ENCODE measurements around the gene TSPOAP1.
A peak's percentile ranks its signal among the peaks of the same experiment; 100 is the strongest.

Gene TSPOAP1

DNA sequence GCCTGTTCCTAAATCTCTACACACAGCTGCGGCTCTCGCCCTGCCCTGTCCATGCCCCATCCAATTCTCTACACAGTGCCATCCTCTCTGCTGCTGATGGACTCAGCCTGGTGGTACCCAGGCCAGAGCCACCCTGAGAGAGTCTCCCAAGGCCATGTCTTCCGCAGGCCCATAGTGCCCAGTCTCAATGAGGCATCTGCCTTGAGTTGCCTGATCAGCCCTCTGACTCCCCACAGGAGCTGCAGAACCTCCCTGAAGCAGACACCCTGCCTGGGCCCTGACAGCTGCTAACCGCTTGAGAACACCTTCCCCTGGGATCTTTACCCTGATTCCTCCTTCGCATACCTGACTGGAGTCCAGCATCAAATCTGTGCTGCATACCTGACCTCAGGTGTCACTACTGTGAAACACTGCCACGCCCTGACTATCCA, 13.3 kb downstream of the TSPOAP1 start:
- DNase-seq = no peak

DNA sequence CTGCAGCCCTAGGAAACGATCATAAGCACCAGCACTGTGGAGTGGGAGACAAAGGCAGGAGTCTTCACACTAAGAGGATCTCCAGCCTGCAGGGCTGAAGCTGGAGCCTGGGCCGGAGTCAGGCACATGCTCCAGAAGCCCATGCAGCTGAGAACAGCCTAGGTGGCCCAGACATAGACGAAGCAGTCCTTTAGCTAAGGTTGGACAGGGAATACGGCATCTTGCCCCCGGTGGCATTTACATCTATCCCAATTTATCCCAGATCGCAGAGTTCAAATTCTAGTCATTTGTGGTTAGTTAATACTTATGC, 13.9 kb downstream of the TSPOAP1 start:
- no peak for DNase-seq

DNA sequence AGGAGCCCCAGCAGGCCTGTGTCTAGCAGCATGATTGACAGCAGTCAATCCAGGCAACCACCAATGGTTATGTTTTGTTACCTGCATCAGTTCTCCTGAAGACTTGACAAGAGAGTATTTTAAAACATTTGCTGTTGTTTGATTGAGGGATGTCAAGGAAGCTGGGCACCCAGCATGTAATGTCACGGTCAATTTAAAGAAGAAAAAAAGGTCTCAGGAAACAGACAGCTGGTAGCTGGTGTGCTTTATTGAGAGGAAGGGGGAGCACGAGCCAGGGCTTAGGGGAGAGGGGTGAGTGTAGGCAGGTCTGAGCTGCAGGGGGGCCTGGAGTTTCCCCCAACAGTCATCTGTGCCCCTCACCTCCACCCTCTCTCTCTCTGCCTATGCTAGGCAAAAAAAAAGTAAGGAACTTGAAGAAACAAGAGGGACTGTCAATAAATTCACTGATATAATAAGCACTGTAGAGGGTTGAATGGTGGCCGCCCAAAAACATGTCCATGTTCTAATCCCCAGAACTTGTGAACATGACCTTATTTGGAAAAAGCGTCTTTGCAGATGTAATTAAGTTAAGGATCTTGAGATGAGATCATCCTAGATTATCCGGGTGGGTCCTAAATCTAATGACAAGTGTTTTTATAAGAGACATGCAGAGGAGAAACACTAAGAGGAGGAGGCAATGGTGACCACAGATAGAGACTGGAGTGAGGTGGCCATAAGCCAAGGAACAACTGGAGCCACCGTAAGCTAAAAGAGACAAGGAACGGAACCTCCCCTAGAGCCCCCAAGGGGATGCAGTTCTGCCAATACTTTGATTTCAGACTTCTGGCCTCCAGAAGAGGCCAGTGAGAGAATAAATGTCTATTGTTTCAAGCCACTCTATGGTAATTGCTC, 14.5 kb downstream of the TSPOAP1 start:
- peak; percentile 47 for DNase-seq

DNA sequence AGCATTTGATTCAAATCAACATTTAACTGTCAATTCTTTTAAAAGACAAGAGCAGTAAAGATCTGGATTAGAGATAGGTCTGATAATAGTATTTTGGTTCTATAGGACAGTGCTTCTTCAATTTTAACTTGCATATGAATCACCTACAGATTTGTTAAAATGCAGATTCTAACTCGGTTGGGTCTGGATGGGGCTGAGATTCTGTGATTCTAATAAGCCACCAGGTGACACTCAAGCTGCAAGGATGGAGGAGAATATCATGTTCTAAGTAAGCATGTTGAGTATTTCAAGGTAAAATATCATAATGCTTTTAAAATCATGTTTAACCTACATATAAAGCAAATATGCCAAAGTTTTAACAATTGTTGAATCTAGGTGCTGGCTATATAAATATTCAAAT, 15.8 kb downstream of the TSPOAP1 start:
- DNase-seq = no peak

DNA sequence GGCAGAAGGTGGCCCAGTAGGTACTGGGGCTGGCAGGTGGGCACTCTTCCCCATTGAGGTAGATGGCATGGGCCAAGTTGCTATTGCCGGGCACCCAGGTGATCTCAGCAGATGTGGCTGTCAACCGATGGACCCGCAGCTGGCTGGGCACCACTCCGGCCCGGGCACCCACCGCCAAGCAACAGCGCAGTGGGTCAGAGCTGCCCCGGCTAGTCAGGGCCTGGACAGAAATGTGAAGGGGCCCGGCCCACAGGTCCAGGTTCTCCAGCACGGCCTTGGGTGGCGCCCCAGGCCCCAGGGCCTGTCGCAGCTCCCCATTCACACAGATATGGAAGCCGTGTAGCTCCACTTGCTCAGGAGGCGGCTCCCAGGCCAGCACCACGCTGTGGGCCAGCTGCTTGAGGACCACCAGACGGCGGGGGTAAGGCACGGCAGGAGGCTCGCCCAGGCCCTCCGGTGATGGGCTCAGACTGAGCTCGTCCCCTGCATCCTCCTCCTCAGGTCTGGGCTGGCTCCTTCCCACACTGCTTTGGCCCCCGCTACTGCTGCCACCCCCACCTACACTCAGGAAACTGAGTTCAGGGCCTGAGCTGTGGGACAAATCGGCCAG, 16.5 kb downstream of the TSPOAP1 start:
- no peak for DNase-seq

DNA sequence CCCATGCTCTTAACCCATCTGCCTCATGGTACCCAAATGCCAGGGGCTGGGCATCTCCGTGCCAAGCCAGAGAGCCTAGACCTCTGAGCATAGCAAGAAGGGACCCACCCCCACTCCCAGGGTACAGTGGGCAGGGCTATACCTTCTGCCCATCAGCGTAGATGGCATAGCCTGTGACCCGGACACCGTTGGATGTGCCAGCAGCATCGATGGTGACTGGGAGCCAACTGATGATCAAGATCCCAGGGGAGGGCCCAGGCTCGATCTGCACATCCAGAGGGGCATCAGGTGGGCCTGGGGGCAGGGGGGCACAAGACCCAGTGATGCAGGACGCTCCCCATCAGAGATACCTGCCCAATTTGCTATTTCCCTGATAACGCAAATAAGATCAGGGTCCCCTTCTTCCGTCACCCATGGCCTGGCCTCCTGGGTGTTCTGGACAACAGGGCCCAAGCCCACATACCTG, 17.1 kb downstream of the TSPOAP1 start:
- DNase-seq = no peak

DNA sequence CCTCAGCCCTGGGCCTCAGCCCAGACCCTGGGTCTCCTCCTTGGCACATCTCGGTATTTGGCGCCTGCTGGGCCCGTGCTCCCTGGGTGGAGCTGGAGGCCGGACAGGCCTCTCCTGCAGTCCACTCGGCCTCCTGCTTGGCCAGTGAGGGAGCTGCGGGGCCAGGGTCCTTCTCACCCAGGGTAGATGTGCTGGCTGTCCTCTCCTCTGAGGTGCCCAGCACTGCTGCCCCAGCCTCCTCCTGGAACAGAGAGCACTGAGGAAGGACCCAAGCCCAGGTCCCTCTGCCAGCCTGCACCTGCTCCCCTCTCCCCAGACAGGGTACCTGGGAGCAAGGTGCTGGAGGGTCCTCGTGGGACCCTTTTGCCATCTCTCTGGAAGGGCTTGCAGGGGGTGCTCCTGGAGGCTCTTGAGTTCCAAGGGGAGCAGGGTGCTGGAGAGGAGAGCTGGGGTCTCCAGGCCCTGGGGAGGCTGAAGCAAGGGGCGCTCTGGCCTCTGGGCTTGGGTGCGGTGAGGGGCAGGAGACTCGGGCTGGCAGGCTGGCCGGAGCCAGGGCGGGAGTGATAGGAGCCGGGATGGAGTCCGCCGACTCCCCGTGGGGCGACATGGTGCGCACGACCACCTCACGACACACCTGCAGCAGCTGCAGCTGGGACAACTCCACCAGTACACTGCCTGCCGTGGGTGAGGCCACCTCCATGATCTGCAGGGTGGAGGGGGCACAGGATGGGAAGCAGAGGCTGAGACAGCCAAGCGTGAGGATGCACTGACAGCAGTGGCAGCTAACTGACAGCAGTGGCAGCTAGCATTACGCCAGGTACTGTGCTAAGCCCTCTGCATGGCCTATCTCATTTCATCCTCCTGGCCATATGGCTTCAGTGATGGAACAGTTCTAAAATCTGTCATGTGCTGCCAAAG, 17.8 kb downstream of the TSPOAP1 start:
- peak; percentile 88 for DNase-seq

DNA sequence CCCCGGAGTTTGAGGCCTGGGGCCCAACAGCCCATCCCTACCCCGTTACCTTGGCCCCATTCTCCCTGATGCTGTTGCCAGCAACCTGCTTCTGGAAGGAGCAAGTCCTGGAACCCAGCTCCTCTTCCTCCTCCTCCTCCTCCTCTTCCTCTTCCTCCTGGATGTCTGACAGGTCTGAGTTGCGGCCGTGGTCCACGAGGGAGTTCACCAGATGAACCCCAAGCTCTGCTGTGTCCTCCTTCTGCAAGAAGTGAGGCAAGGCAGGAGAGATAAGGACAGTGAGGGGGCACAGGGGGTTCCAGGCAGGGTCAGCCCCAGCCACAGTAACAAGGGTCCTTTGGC, 18.7 kb downstream of the TSPOAP1 start:
- DNase-seq = no peak

DNA sequence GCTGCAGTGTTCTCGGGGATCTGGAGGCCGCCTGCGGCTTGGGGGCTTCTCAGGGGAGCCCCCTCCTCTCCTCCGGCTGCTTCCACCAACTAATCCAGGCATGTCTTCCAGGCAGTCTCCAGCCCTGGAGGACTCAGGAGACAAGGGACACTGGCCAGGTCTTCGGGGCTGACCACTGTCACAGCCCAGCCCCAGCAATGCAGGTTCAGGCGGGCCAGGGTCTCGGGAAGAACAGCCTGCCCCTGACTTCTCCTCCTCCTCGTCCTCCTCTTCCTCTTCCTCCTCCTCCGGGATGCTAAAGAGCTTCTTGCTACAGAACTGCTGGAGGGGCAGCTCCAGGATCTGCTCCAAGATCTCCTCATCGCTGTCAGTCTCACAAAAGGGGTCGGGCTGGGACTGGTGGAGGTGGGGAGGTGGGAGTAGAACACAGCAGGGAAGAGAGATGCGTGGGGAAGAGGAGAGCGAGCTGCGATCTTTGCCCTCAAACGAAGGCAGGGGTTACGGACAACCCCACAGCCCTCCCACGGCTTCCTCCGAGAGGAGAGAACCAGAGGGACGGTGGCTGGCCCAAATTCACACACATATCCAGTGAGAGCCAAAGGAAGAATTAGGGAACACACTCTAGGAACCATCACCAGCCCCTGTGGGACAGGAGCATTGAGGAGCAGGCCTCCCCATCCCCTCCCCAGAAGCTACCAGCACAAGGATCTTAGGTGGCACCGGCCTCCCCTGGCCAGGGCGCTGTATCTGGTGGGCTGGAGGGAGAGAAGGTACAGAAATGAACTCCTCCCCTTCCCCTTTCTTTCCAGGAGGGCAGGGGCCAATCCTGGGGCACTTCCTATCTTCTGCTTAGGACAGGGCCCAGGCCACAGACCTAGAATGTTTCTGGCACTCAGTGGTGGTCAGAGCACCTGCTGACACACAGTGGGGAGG, 19.3 kb downstream of the TSPOAP1 start:
- no peak for DNase-seq

DNA sequence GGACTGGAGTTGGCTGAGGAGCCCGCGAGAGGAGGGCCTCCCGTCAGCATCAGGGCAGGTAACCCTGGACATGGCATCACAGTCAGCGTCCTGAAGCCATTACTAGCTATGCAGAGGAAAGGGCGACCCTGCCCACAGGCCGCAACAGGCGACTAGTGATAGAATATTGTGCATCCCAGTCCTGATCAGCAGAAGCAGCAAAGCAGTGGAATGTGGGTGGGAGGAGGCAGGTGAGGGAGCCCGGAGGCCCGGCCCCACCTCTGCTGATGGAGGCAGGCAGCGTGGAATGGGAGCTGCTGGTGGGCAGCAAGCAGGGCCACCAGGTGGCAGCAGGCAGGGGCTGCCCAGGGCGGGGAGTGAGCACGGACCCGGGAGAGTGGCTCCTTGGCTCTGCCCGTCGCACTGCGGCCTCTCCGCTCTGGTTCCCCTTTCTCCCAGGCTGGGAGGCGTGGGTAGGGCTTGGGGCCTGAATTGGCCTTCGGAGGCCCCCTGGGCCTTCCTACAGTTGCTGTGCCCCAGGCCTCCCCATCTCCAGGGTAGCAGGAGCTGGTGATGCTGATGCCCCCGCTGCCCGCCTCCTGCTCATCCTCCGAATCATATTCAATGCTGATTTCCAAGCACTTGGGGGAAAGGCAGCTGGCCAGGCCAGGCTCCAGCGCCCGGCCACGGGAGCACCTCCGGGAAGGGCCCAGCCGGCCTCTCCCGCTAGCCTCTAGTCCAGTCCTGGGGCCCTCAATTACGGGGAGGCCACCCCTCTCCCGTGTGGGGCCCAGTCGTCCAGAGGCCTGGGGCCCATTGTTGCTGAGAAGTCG, 20.2 kb downstream of the TSPOAP1 start:
- DNase-seq = no peak

DNA sequence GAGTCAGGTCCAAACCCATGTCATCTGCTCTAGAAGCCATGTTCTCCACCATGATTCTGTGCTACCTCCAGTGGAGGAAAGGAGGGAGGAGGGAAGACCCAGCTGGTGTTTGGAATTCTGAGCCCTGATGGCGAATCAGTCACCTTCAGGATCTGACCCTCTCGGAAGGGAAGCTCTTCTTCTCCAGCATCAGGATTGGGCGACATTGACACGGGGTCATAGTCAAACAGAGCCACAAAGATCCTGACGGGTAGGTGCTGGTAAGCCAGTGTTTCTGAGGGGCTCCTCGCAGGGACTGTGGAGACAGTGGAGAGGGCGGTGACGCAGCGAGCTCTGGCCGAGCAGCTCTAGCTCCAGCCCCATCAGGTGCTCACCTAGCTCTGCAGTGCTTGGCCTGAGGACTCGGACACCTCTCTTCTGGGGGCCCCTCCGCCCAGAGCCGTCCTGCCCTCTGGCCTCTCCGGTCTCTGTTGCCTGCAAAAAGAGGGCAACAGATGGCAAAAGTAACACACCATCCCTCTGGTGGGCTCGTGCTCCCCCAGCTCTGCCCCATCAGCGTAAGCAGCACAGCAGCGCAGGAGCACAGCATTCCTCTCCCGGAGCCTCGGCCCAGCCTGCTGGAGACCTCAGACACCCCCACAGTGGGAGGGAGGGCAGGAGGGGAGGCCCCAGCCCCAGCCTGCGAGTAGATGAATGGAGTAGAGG, 21.0 kb downstream of the TSPOAP1 start:
- DNase-seq = no peak

DNA sequence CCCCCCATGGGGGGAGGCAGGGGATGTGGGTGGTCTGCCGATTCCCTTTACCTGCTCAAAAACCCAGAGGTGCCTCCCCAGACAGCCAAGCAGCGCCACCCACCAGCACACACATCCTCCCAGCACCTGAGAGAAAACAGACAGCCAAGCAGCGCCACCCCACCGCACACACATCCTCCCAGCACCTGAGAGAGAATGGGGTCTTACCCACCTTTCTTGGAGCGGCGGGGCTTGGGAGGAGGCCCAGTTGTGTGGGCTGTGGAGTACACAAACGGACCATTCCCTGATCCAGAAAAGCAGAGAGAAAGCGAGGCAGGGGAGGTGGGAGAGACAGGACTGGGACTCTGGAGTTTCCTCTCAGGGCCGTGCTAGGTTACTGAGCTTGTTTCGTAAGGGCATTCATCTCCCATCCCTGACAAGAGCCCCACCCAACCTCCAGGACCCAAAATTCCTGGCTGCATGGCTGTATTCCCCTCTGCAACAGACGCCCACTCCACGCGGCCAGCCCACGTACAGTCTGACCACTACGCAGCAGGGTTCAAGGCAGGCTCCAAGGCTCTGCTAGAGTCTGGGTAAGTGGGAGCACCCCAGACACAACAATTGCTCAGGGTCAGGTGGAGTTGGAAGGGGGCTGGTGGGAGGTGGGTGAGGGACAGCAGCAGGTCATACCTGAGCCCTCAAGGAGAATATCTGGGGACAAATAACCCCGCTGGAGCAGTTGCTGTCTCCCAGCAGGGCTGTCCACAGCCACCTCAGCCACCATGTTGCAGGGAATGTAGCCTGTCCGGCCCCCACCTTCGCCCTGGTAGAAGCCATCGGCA, 22.3 kb downstream of the TSPOAP1 start:
- DNase-seq = no peak

DNA sequence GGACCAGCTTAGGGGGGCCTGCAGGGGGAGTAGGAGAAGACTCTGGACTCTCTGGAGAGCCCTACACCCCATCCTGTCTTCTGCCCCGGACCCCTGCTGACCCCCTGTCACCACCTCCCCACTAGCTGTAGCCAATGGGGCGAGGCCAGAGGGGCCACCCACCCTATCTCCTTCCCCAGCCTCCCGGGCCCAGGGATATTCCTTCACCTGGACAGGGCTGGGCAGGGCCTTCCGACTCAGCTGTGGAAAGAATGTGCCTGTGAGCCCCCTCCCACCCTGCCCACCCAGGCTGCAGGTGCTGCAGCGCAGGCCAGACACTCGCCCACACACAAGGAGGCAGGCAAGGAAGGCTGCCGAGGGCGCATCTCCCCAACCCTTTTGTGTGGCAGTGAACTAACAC, 23.0 kb downstream of the TSPOAP1 start:
- no peak for DNase-seq

DNA sequence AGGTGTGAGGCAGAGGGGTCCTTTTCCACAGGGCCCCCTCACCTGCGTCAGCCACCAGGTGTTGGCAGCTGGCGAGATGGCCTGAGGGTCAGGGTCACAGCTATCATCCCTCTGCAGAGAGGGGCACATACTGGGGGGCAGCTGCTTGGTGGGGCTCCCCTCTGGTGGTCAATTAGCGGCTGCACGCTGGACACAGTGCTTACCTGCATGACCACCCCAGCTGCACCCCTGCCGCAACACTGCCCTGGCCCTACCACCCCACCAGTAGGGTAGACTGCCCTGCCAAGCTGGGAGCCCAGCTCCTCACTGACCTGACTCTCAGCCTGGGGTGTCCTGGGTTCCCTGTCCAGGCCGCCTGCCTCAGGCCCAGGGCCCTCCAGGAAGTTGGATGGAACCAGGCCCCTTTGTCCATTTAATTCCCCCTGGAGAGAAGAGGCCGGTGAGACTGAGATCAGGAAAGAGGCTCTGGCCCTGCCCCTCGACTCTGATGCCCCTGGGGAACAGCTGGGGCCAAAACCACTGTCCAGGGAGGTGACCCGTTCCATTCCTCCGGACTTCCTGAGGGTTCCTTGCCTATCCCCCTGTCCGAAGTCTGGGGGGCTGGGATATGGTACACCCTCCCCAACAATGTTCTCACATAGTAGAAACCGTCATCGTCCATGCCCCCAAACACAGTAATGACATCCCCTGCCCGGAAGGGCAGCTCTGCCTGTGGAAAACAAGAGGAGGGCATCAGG, 23.7 kb downstream of the TSPOAP1 start:
- DNase-seq = no peak

DNA sequence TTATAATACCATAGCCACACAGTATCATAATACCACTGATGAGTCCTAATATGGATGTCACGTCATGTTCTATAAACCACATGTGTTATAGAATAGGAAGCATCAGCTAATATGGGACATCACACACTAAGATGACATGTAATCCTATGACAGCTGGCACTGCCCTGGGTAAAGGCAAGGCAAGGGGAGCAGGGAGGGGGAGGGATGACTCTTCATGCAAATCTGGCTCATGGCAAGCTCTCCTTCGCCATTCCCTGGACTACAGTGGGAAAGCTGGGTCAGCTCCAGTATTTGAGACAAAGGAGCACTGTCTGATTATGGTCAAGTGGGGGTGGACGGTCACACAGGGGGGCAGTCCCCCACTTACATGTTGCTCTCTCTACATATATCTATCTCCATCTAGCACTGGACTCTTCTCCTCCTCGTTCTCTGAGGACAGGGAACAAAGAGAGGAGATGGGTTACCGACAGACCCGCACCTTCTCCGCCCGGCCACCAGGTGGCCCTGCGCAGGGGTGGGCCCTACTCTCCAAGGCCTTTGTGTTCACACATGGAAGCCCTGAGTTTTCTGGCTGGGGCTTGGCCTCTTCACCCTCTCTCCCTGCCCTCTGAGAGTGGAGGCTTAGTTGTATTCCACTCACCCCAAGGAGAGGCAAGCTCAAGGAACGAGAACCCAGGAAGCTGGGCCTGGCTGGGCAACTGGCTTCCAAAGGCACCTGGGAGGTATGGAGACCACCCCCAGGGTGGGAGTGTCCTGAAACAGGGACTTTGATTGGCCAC, 24.4 kb downstream of the TSPOAP1 start:
- DNase-seq = peak; percentile 79

DNA sequence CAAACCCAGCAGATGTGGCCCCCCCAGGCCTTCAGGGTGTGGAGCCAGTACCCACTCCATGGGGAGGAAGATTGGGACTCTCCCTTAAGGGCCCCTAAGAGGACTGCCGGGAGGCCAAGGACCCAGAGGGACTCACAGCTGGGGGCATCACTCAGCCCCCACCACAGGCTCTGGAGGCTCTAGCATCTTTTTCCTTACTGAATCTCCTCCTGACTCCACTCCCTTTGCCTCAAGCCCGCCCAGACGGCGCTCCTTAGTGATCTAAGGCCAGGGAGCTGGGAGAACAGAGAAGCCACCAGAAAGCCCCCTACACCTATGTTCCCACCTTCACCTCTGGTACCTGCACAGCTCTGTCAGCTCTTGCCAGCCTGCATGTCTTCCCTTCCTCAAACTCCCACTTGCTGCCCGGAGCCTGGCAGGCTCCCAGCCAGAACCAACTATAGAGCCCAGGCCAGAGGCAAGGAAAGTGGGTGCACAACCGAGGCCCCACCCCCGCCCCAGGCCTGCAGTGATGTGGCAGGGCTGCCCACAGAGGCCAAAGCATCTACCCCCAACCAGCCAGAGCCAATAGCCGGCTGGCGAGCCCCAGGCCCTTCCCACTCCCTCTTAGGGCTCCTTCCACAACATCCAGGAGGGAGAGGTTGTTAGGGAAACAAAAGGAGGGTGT, 25.5 kb downstream of the TSPOAP1 start:
- DNase-seq = no peak

DNA sequence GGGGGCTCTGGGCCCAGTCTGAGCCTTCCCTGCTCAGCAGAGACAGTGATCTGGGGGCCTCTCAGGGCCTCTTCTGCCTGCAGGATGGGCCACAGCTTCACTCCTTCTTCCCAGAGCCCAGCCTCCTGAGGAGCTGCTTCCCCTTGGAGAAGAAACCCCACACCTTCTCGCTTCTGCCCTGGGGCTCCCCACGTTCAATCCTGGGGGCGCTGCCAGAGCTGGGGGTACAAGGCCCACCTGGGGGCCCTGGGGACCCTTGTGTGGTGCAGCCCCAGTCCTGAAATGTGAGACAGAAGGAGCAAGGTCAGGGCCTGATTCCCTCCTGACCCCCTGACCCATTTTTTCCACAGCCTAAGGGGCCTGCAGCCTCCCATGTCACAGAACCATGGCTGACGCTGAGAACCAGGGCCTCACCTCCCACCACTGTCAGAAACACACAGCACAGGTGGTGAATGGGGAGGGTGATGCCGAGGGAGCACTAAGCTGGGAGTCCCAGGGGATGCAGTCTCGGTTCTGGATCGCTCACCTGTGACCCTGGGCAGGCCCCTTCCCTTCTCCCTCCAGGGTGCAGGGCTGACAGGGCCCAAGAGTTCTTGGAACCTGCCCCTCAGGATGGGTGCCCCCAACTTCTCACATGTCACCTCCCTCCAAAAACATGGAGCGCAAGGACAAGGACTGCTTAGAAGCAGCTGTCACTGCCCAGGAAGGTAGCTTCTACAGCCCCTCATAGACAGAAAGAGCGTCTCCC, 26.2 kb downstream of the TSPOAP1 start:
- no peak for DNase-seq

All from NCI-H1694 treated with DMSO at 0.1 percent for 48 hours (cell line).